ENCODE measurements around the gene PDE11A. TPM values are rescaled to one million over a fixed set of nuclear protein-coding genes. Genes with fewer than 3 reads are reported as not detected.

The PDE11A gene
- total and polyA plus RNA-seq, 2 donors = 0.14 to 0.43 TPM

DNA sequence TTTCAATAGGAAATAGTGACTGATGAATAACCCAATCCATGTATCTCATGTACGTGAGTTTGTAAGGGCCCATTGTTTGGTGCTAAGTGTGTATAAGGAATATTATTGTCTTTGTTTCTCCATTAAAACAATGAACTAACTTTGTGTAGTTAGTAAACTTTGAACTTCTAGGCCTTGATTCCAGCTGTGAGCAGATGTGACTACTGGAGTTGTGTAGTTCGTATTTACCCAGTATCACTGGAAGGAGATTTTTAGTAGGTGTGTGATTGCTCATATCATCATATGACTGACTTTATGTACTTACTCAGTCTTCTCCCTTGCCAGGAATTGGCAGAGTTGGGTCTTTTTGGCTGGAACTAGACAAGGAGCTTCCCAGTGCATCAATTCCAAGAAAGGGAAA lies 452.6 kb downstream of the PDE11A start:
- Histone ChIP-seq H3K4me1 (ENCODE audit: control insufficient read depth in 2 of 2, insufficient read depth in 2 of 2, low read length in 2 of 2) (peaks cover 4 to 7% of the 10 kb centered on the region in 2 donors), H3K27me3 (ENCODE audit: control insufficient read depth in 2 of 2, insufficient read depth in 1 of 2, low read length in 1 of 2) (no peaks in the 10 kb centered on the region), H3K27ac (ENCODE audit: low read depth in 1 of 2, low read length in 1 of 2) (no peak overlapping the region), H3K9me3 (ENCODE audit: control insufficient read depth in 2 of 2, insufficient read depth in 1 of 2, low read length in 1 of 2) (no peaks in the 10 kb centered on the region), H3K36me3 (ENCODE audit: control insufficient read depth in 2 of 2, insufficient read depth in 2 of 2, low read length in 1 of 2) (no peaks in the 10 kb centered on the region), H3K4me3 (ENCODE audit: low read length in 2 of 2) (no peak overlapping the region)
- DNase-seq (ENCODE audit: low read depth in 6 of 9, low spot score in 9 of 9) = no peak
- WGBS = over 99% methylated on average over 2 of the region's 2 CpGs

DNA sequence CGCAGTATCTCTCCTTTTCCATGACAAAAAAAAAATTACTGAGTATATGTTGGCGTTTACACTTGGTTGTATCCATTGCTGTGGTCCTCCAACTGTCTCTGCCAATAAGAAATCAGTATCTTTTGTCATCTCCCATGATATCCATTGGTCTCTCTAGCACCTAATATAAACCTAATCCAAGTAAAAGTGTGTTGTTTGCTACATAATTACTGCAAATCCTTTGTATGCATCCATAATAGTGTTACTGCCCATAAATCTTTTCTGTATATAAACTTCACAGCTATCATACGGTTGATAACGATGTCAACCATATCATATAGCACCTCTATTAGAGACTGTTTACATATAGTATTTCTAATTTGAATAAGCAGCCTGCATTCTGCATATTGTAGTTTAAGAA lies 453.1 kb downstream of the PDE11A start:
- WGBS = 89% methylated on average over 4 of the region's 4 CpGs
- peak overlapping the region in 1 of 2 donors; percentile 85 for H3K4me3 ChIP-seq (ENCODE audit: low read length in 2 of 2)

DNA sequence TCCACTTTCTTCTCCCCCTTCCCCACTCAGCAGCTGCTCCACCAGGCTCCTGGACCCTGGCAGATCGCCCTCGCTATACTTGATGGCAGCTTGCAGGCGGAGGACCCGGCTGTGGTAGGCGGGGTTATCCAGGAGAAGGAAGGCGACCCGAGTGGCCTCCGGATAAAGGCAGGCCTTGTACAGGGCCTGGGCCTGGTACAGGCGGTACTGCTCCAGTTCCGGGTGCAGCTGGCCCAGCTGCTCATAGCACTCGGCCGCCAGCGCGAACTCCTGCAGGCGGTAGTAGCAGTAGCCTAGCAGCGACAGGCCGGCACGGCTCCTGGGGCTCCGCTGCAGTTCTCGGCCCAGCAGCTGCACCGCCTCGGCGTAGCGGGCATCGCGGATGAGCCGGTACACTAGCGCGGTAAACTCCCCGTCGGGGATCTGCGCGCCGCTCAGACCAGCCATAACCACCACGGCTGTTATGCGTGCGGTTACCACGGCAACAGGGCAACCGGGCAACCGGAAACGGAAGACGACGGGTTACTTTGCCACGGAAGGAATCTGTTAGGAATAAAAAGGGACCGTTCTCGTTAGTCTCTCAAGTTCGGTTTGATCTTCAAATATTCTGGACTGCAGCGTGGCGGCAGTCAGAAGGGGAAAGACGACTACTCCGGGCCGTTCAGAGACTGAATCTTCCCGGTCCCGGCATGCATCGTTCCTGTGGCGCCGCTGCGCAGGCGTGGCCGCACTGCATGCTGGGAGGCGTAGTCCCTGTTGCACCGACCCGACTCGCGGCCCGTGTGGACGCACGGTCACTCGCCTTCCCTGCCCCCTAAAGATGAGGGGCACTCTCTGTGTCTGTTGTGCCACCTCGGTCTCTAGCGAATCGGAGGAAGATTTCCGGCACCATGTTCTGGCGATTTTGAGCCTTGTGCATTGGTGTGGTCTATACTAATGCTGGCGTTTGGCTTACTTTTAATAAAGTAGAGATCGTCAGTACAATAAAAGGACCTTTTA lies 454.0 kb downstream of the PDE11A start:
- Histone ChIP-seq H3K9me3 (ENCODE audit: control insufficient read depth in 2 of 2, insufficient read depth in 1 of 2, low read length in 1 of 2) (no peaks in the 10 kb centered on the region), H3K36me3 (ENCODE audit: control insufficient read depth in 2 of 2, insufficient read depth in 2 of 2, low read length in 1 of 2) (no peaks in the 10 kb centered on the region), H3K27me3 (ENCODE audit: control insufficient read depth in 2 of 2, insufficient read depth in 1 of 2, low read length in 1 of 2) (no peaks in the 10 kb centered on the region), H3K4me1 (ENCODE audit: control insufficient read depth in 2 of 2, insufficient read depth in 2 of 2, low read length in 2 of 2) (peaks cover 4 to 7% of the 10 kb centered on the region in 2 donors), H3K4me3 (ENCODE audit: low read length in 2 of 2) (peak overlapping the region; percentile 85 to 87), H3K27ac (ENCODE audit: low read depth in 1 of 2, low read length in 1 of 2) (peak overlapping the region; percentile 93 to 96)
- 6% methylated on average over 76 of the region's 76 CpGs for WGBS
- peak; percentile 86 to 96 (median 91) for DNase-seq (ENCODE audit: low read depth in 6 of 9, low spot score in 9 of 9)

More for the DNA sequence above, 453.1 kb downstream of the PDE11A start:
- Histone ChIP-seq H3K9me3 (ENCODE audit: control insufficient read depth in 2 of 2, insufficient read depth in 1 of 2, low read length in 1 of 2) (no peaks in the 10 kb centered on the region), H3K36me3 (ENCODE audit: control insufficient read depth in 2 of 2, insufficient read depth in 2 of 2, low read length in 1 of 2) (no peaks in the 10 kb centered on the region), H3K27me3 (ENCODE audit: control insufficient read depth in 2 of 2, insufficient read depth in 1 of 2, low read length in 1 of 2) (no peaks in the 10 kb centered on the region), H3K27ac (ENCODE audit: low read depth in 1 of 2, low read length in 1 of 2) (no peak overlapping the region), H3K4me1 (ENCODE audit: control insufficient read depth in 2 of 2, insufficient read depth in 2 of 2, low read length in 2 of 2) (peaks cover 4 to 7% of the 10 kb centered on the region in 2 donors)
- DNase-seq (ENCODE audit: low read depth in 6 of 9, low spot score in 9 of 9) = no peak

DNA sequence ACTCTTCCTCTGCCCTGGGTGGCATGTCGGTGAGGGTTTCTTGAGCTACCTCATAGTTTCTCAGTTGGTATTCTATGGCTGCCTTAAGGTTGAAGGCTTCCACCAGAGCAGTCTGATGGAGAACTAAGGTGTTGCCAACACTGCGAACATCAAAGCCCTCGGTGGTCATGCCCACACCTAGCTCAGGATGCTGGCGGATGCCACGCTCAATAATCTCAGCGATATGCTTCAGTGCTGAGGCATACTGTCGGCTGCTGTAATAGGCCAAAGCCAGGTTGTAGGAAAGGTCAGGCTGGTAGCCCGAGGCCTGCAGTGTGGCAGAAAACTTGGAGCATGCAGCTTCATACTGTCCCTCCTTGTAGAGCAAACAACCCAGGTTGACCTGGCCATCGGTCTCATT lies 454.7 kb downstream of the PDE11A start:
- Histone ChIP-seq H3K27ac (ENCODE audit: low read depth in 1 of 2, low read length in 1 of 2) (no peak overlapping the region), H3K9me3 (ENCODE audit: control insufficient read depth in 2 of 2, insufficient read depth in 1 of 2, low read length in 1 of 2) (no peaks in the 10 kb centered on the region), H3K4me3 (ENCODE audit: low read length in 2 of 2) (peak overlapping the region; percentile 85 to 87), H3K36me3 (ENCODE audit: control insufficient read depth in 2 of 2, insufficient read depth in 2 of 2, low read length in 1 of 2) (no peaks in the 10 kb centered on the region), H3K27me3 (ENCODE audit: control insufficient read depth in 2 of 2, insufficient read depth in 1 of 2, low read length in 1 of 2) (no peaks in the 10 kb centered on the region), H3K4me1 (ENCODE audit: control insufficient read depth in 2 of 2, insufficient read depth in 2 of 2, low read length in 2 of 2) (peaks cover 4 to 7% of the 10 kb centered on the region in 2 donors)
- DNase-seq (ENCODE audit: low read depth in 6 of 9, low spot score in 9 of 9) = no peak
- whole genome bisulfite sequencing = 93% methylated on average over 9 of the region's 9 CpGs

DNA sequence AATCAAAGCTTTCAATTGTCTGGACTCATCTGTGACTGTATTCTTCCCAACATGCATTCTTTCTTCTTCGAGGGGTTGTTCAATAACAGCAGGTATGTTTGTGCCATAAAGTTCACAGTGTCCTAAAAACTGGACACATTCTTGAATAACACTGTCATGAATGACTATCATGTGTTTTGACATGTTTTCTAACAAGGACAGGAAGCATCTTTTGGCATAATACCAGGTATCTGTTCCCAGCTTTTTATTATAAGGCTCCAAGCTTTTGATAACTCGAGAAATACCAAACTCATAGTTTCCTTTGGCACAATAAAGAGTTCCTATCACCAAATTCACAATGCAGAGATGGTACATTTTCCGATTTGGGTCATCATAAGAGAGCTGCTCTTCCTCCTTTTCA lies 455.8 kb downstream of the PDE11A start:
- Histone ChIP-seq H3K27ac (ENCODE audit: low read depth in 1 of 2, low read length in 1 of 2) (no peak overlapping the region), H3K4me3 (ENCODE audit: low read length in 2 of 2) (no peak overlapping the region), H3K4me1 (ENCODE audit: control insufficient read depth in 2 of 2, insufficient read depth in 2 of 2, low read length in 2 of 2) (peaks cover 4 to 7% of the 10 kb centered on the region in 2 donors), H3K27me3 (ENCODE audit: control insufficient read depth in 2 of 2, insufficient read depth in 1 of 2, low read length in 1 of 2) (no peaks in the 10 kb centered on the region), H3K9me3 (ENCODE audit: control insufficient read depth in 2 of 2, insufficient read depth in 1 of 2, low read length in 1 of 2) (no peaks in the 10 kb centered on the region), H3K36me3 (ENCODE audit: control insufficient read depth in 2 of 2, insufficient read depth in 2 of 2, low read length in 1 of 2) (no peaks in the 10 kb centered on the region)
- no peak for DNase-seq (ENCODE audit: low read depth in 6 of 9, low spot score in 9 of 9)
- 94% methylated on average over 3 of the region's 3 CpGs for WGBS

DNA sequence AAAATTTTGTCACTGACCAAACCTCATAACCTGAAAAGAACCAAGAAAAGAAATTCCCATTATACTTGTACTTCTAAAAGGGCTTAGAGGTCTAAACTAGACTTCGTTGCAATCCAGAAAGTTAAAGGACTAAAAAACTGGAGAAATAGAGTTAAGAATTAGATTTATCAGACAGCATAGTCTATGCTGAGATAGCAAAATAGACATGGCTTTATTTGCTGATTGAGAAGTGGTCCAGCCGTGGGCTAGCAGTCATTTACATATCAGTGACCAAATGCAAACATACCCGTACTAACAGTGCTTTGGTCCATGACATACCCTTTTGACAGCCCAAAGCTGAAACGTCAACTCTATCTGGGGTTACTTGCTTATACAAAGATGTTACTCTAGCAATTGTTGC lies 456.5 kb downstream of the PDE11A start:
- Histone ChIP-seq H3K36me3 (ENCODE audit: control insufficient read depth in 2 of 2, insufficient read depth in 2 of 2, low read length in 1 of 2) (no peaks in the 10 kb centered on the region), H3K9me3 (ENCODE audit: control insufficient read depth in 2 of 2, insufficient read depth in 1 of 2, low read length in 1 of 2) (no peaks in the 10 kb centered on the region), H3K27ac (ENCODE audit: low read depth in 1 of 2, low read length in 1 of 2) (no peak overlapping the region), H3K27me3 (ENCODE audit: control insufficient read depth in 2 of 2, insufficient read depth in 1 of 2, low read length in 1 of 2) (no peaks in the 10 kb centered on the region), H3K4me3 (ENCODE audit: low read length in 2 of 2) (no peak overlapping the region), H3K4me1 (ENCODE audit: control insufficient read depth in 2 of 2, insufficient read depth in 2 of 2, low read length in 2 of 2) (peaks cover 4 to 7% of the 10 kb centered on the region in 2 donors)
- DNase-seq (ENCODE audit: low read depth in 6 of 9, low spot score in 9 of 9) = no peak
- WGBS = 96% methylated on average over 4 of the region's 4 CpGs

DNA sequence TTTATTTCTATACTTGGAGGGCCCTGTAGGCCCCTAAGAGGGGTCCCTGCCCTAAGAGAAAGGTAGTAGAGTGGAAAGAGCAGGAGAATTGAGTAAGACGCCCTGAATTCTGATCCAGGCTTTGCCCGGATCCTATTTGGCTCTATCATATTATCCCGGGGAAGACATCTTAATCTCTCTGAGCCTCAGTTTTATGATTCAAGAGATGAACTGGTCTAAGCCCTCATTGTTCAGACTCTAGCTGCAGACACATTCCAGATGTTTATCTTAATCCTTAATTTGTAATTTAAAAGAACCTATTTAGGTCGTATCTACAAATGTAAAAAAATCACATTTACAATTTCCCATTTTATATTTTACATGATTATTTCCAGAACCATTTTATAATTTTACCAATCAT lies 459.9 kb downstream of the PDE11A start:
- Histone ChIP-seq H3K4me1 (ENCODE audit: control insufficient read depth in 2 of 2, insufficient read depth in 2 of 2, low read length in 2 of 2) (no peaks in the 10 kb centered on the region), H3K27ac (ENCODE audit: low read depth in 1 of 2, low read length in 1 of 2) (no peak overlapping the region), H3K36me3 (ENCODE audit: control insufficient read depth in 2 of 2, insufficient read depth in 2 of 2, low read length in 1 of 2) (no peaks in the 10 kb centered on the region), H3K9me3 (ENCODE audit: control insufficient read depth in 2 of 2, insufficient read depth in 1 of 2, low read length in 1 of 2) (no peaks in the 10 kb centered on the region), H3K4me3 (ENCODE audit: low read length in 2 of 2) (no peak overlapping the region), H3K27me3 (ENCODE audit: control insufficient read depth in 2 of 2, insufficient read depth in 1 of 2, low read length in 1 of 2) (no peaks in the 10 kb centered on the region)
- WGBS = 96% methylated on average over 4 of the region's 4 CpGs
- DNase-seq (ENCODE audit: low read depth in 6 of 9, low spot score in 9 of 9) = no peak

DNA sequence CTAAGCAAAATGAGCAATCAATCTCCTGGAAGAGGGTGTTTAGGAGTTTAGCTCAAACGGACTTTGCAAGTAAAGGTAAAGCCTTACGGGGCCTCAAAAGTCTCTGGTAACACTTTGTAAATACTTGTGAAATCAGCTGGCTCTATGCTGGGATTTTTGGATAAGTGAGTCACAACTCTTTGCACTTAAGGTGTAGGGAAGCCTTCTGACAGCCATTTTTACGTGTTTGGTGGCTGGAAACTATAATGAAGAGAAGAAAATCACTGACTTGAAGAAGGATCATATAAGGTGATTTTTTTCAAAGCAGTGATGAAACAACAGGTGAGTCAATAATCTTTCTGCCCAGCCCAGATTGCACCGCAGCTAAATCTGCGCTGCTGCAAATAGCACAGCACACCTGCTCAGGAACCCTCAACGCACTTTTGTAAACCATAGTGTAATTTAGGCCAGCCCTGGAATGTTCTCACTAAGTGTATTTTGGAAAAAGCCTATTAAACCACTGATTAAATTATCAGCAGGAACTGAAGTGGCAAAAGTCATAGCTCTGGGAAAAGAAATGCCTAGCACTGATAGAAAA lies 461.2 kb downstream of the PDE11A start:
- Histone ChIP-seq H3K36me3 (ENCODE audit: control insufficient read depth in 2 of 2, insufficient read depth in 2 of 2, low read length in 1 of 2) (no peaks in the 10 kb centered on the region), H3K27me3 (ENCODE audit: control insufficient read depth in 2 of 2, insufficient read depth in 1 of 2, low read length in 1 of 2) (no peaks in the 10 kb centered on the region), H3K9me3 (ENCODE audit: control insufficient read depth in 2 of 2, insufficient read depth in 1 of 2, low read length in 1 of 2) (no peaks in the 10 kb centered on the region), H3K4me3 (ENCODE audit: low read length in 2 of 2) (no peak overlapping the region), H3K27ac (ENCODE audit: low read depth in 1 of 2, low read length in 1 of 2) (no peak overlapping the region), H3K4me1 (ENCODE audit: control insufficient read depth in 2 of 2, insufficient read depth in 2 of 2, low read length in 2 of 2) (no peaks in the 10 kb centered on the region)
- no peak for DNase-seq (ENCODE audit: low read depth in 6 of 9, low spot score in 9 of 9)
- 96% methylated on average over 6 of the region's 6 CpGs for WGBS

DNA sequence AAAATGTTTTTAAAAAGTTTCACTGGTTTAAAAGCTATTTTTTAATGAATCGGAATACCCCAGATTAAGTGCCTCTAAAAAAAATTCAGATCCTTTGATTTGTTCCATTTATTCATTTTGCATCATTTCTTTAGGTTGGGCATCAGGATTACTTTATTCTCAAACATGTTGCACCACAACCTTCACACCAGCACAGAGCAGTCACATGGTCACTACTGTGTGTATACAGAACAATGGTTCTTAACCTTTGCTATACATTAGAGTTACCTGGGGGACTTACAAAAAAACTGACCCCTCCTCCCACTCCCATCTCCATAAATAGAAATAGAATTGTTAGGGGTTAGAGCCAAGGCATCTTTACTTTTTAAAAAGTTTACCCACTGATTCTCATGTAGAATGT lies 461.8 kb downstream of the PDE11A start:
- no peaks in the 10 kb centered on the region for H3K9me3 ChIP-seq (ENCODE audit: control insufficient read depth in 2 of 2, insufficient read depth in 1 of 2, low read length in 1 of 2)
- H3K4me1 ChIP-seq (ENCODE audit: control insufficient read depth in 2 of 2, insufficient read depth in 2 of 2, low read length in 2 of 2) = no peaks in the 10 kb centered on the region
- no peak overlapping the region for H3K27ac ChIP-seq (ENCODE audit: low read depth in 1 of 2, low read length in 1 of 2)
- H3K27me3 ChIP-seq (ENCODE audit: control insufficient read depth in 2 of 2, insufficient read depth in 1 of 2, low read length in 1 of 2) = no peaks in the 10 kb centered on the region
- no peaks in the 10 kb centered on the region for H3K36me3 ChIP-seq (ENCODE audit: control insufficient read depth in 2 of 2, insufficient read depth in 2 of 2, low read length in 1 of 2)
- no peak overlapping the region for H3K4me3 ChIP-seq (ENCODE audit: low read length in 2 of 2)
- WGBS = 100% methylated on average over 1 of the region's 1 CpG
- DNase-seq (ENCODE audit: low read depth in 6 of 9, low spot score in 9 of 9) = no peak

All from thymus (tissue), 11 donors.